ENCODE data around the gene GRPEL1. TPM values are rescaled to one million over a fixed set of nuclear protein-coding genes. Genes with fewer than 3 reads are reported as not detected.

GRPEL1 gene
- total RNA-seq, 1 experiment from 2014 or later = 78.2 TPM

- no peak for DNase-seq (ENCODE audit: low spot score)
- no peak overlapping the region for H3K27ac ChIP-seq (ENCODE audit: low read depth, low read length, poor library complexity, severe bottlenecking)
- H3K4me1 ChIP-seq (ENCODE audit: insufficient read depth, low read length, poor library complexity, severe bottlenecking) = no peaks in the 10 kb centered on the region
- H3K27me3 ChIP-seq (replicated peaks; ENCODE audit: insufficient read depth, low read depth, low read length, poor library complexity) = no peaks in the 10 kb centered on the region
- ChIA-PET CTCF (no interaction called here), POLR2A (ENCODE audit: low non-redundant PET) (interaction anchor here (0.6 kb wide), 1 partner anchor 806 kb away, joined by 3 read pairs; no protein-coding TSS in a partner anchor)
- BruUV-seq (replicated peaks) = no TSS peak
- no peaks in the 10 kb centered on the region for H3K9me3 ChIP-seq (ENCODE audit: low read depth, low read length, poor library complexity, severe bottlenecking)
- intact Hi-C loops (cut with micrococcal nuclease; ENCODE audit: unreplicated experiment) = no loop called here
- no peak for TF ChIP-seq EZH2 (IDR thresholded peaks at IDR 0.05; ENCODE audit: borderline replicate concordance, low read depth, low read length, poor library complexity, severe bottlenecking)
- no peak for TF ChIP-seq CTCF (conservative IDR thresholded peaks at IDR 0.05; ENCODE audit: low read depth, low read length)
- H3K4me3 ChIP-seq (ENCODE audit: low read depth, low read length, poor library complexity, severe bottlenecking) = no peak overlapping the region
- H3K36me3 ChIP-seq (ENCODE audit: insufficient read depth, low read length, poor library complexity, severe bottlenecking) = peaks cover under 1% of the 10 kb centered on the region
These were observed 47.0 kb downstream of the GRPEL1 start for GRCh38 chr4:7020856-7021255.

GRCh38 chr4:7020290-7020689 lies 47.6 kb downstream of the GRPEL1 start:
- DNase-seq (ENCODE audit: low spot score) = no peak
- CTCF ChIA-PET = no interaction called here
- H3K4me1 ChIP-seq (ENCODE audit: insufficient read depth, low read length, poor library complexity, severe bottlenecking) = no peaks in the 10 kb centered on the region
- peaks cover 6% of the 10 kb centered on the region for H3K36me3 ChIP-seq (ENCODE audit: insufficient read depth, low read length, poor library complexity, severe bottlenecking)
- intact Hi-C loops (cut with micrococcal nuclease; ENCODE audit: unreplicated experiment) = no loop called here
- TF ChIP-seq EZH2 (IDR thresholded peaks at IDR 0.05; ENCODE audit: borderline replicate concordance, low read depth, low read length, poor library complexity, severe bottlenecking) (no peak), CTCF (conservative IDR thresholded peaks at IDR 0.05; ENCODE audit: low read depth, low read length) (no peak)
- no peaks in the 10 kb centered on the region for H3K9me3 ChIP-seq (ENCODE audit: low read depth, low read length, poor library complexity, severe bottlenecking)
- H3K4me3 ChIP-seq (ENCODE audit: low read depth, low read length, poor library complexity, severe bottlenecking) = no peak overlapping the region
- BruUV-seq (replicated peaks) = no TSS peak
- H3K27me3 ChIP-seq (replicated peaks; ENCODE audit: insufficient read depth, low read depth, low read length, poor library complexity) = no peaks in the 10 kb centered on the region
- no peak overlapping the region for H3K27ac ChIP-seq (ENCODE audit: low read depth, low read length, poor library complexity, severe bottlenecking)
- POLR2A ChIA-PET (ENCODE audit: low non-redundant PET) = interaction anchor here (0.6 kb wide), 1 partner anchor 806 kb away, joined by 3 read pairs; no protein-coding TSS in a partner anchor

DNA sequence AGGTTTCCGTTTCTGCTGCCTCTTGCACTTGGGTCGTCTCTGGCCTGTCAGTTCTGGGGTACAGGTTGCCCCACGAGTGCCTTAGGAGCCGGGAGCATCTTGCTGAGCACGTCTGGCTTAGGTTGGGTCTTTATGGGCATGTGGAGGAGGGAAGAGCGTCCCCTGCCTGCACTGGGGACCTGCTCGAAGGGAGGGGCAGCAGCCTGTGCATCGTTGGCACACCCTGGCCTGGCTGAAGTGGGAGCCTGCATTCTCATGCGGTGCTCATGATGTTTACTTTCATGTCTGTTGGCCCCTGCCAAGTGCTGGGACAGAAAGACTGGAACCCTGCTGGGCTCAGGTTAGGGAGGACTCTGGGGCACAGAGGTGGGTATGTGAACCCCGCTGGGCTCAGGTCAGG lies 48.5 kb downstream of the GRPEL1 start:
- H3K27ac ChIP-seq (ENCODE audit: low read depth, low read length, poor library complexity, severe bottlenecking) = no peak overlapping the region

More for the DNA sequence above, 48.5 kb downstream of the GRPEL1 start:
- intact Hi-C loops (cut with micrococcal nuclease; ENCODE audit: unreplicated experiment) = no loop called here
- no peak overlapping the region for H3K4me3 ChIP-seq (ENCODE audit: low read depth, low read length, poor library complexity, severe bottlenecking)
- H3K36me3 ChIP-seq (ENCODE audit: insufficient read depth, low read length, poor library complexity, severe bottlenecking) = peaks cover 11% of the 10 kb centered on the region
- H3K4me1 ChIP-seq (ENCODE audit: insufficient read depth, low read length, poor library complexity, severe bottlenecking) = no peaks in the 10 kb centered on the region
- no TSS peak for BruUV-seq (replicated peaks)
- ChIA-PET POLR2A (ENCODE audit: low non-redundant PET) (no interaction called here), CTCF (no interaction called here)
- no peak for DNase-seq (ENCODE audit: low spot score)
- H3K9me3 ChIP-seq (ENCODE audit: low read depth, low read length, poor library complexity, severe bottlenecking) = no peaks in the 10 kb centered on the region
- no peaks in the 10 kb centered on the region for H3K27me3 ChIP-seq (replicated peaks; ENCODE audit: insufficient read depth, low read depth, low read length, poor library complexity)
- TF ChIP-seq CTCF (conservative IDR thresholded peaks at IDR 0.05; ENCODE audit: low read depth, low read length) = no peak
- no peak for TF ChIP-seq EZH2 (IDR thresholded peaks at IDR 0.05; ENCODE audit: borderline replicate concordance, low read depth, low read length, poor library complexity, severe bottlenecking)
